GM12878 (cell line): Measurements from ENCODE around the gene IQSEC2. TPM values are rescaled to one million over a fixed set of nuclear protein-coding genes. Genes with fewer than 3 reads are reported as not detected.

Experiments used
- FOS ChIP-seq: IDR thresholded peaks from 3 replicates; pipeline ENCODE4 v1.6.1; 2011; ENCODE audit warnings: borderline replicate concordance; ENCODE audit not compliant: insufficient read length; ENCODE audit errors: extremely low read depth
- GATAD2B ChIP-seq: fragments of 450-650 bp; conservative IDR thresholded peaks from 2 replicates; pipeline ENCODE4 v1.6.1; 2017; ENCODE audit warnings: low read depth, mild to moderate bottlenecking, moderate library complexity
- MEF2B ChIP-seq: fragments of 450-650 bp; IDR thresholded peaks from 2 replicates; pipeline ENCODE4 v1.6.1; 2018; ENCODE audit warnings: mild to moderate bottlenecking, moderate library complexity; ENCODE audit not compliant: partially characterized antibody, poor library complexity, severe bottlenecking
- POU2F2 ChIP-seq: IDR thresholded peaks from 3 replicates; pipeline ENCODE4 v1.6.1; 2011; ENCODE audit warnings: low read depth, mild to moderate bottlenecking, low read length, borderline replicate concordance
- SMAD5 ChIP-seq: IDR thresholded peaks from 2 replicates; pipeline ENCODE4 v1.6.1; 2016; ENCODE audit warnings: antibody characterized with exemption, low read depth
- TCF12 ChIP-seq: IDR thresholded peaks from 2 replicates; pipeline ENCODE4 v1.6.1; 2011; ENCODE audit warnings: low read depth, mild to moderate bottlenecking, low read length
- TCF3 ChIP-seq: IDR thresholded peaks from 2 replicates; pipeline ENCODE4 v1.6.1; 2012; ENCODE audit warnings: low read depth, mild to moderate bottlenecking, low read length, borderline replicate concordance; ENCODE audit not compliant: insufficient read depth
- polyA plus RNA-seq, 11 experiments: library from polyadenylated mRNA; depleted of rRNA in 4 of 11; unstranded in 6 of 11; stranded (reverse) in 5 of 11; fragments of >200 nt; fragmentation: Nextera tagmentation in 4 of 11; fragmentation: Illumina TruSeq in 1 of 11; extraction: Ambion mirVana in 4 of 11; extraction: Trizol in 1 of 11; gene quantifications; 1 replicate in 1 of 11; 2 replicates in 10 of 11; pipeline versions ENCODE4 v1.2.1 to v1.2.3, GENCODE V29; 2011 to 2016; ENCODE audit warnings: inconsistent platforms in 2 of 11, missing spikeins in 2 of 11, low read depth in 1 of 11
- total RNA-seq, 4 experiments: library from RNA; depleted of rRNA in 3 of 4; stranded (reverse); fragments of >200 nt in 3 of 4; fragmentation: Illumina TruSeq in 1 of 4; extraction: Trizol in 1 of 4; gene quantifications; 2 replicates each; pipeline versions ENCODE4 v1.2.1 to v1.2.3, GENCODE V29; 2013 to 2021
- TF ChIP-seq, protein P1 (sequence below): fragments of 450-650 bp; IDR thresholded peaks from 2 replicates; pipeline ENCODE4 v1.6.1; 2016; ENCODE audit warnings: mild to moderate bottlenecking, moderate library complexity, borderline replicate concordance
- TF ChIP-seq, protein P2 (sequence below): fragments of 450-650 bp; IDR thresholded peaks from 2 replicates; pipeline ENCODE4 v1.6.1; 2017; ENCODE audit warnings: mild to moderate bottlenecking, moderate library complexity
- TF ChIP-seq, protein P3 (sequence below): IDR thresholded peaks from 2 replicates; pipeline ENCODE4 v1.6.1; 2011; ENCODE audit warnings: low read depth, mild to moderate bottlenecking, low read length, moderate library complexity, borderline replicate concordance; ENCODE audit errors: extremely low read depth

Gene IQSEC2
- total and polyA plus RNA-seq, 10 of the 15 experiments (the other 5 are each of a cell fraction or from before 2014, with no cell fraction given): 0.01 to 0.23 (median 0.04) TPM; not detected in 3

DNA sequence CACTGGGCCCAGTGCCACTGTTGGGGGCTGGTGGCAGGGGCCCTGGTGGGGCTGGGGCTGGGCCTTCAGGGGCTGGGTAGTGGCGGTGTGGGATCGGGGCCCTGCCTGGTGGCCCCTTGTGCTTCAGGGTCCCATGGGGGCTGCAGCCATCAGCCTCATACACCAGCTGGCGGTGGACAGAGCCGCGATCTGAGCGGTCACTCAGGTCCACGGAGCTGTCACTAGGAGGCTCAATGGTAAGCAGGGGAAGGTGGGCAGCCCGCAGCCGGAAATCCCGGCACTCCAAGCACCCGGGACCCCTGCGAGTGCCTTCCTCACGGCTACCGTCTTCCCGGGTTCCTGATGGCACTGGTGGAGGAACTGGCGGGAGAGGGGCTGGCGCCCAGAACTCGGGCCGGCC lies 30.8 kb downstream of the IQSEC2 start (continued):
- TF ChIP-seq, protein P1, sequence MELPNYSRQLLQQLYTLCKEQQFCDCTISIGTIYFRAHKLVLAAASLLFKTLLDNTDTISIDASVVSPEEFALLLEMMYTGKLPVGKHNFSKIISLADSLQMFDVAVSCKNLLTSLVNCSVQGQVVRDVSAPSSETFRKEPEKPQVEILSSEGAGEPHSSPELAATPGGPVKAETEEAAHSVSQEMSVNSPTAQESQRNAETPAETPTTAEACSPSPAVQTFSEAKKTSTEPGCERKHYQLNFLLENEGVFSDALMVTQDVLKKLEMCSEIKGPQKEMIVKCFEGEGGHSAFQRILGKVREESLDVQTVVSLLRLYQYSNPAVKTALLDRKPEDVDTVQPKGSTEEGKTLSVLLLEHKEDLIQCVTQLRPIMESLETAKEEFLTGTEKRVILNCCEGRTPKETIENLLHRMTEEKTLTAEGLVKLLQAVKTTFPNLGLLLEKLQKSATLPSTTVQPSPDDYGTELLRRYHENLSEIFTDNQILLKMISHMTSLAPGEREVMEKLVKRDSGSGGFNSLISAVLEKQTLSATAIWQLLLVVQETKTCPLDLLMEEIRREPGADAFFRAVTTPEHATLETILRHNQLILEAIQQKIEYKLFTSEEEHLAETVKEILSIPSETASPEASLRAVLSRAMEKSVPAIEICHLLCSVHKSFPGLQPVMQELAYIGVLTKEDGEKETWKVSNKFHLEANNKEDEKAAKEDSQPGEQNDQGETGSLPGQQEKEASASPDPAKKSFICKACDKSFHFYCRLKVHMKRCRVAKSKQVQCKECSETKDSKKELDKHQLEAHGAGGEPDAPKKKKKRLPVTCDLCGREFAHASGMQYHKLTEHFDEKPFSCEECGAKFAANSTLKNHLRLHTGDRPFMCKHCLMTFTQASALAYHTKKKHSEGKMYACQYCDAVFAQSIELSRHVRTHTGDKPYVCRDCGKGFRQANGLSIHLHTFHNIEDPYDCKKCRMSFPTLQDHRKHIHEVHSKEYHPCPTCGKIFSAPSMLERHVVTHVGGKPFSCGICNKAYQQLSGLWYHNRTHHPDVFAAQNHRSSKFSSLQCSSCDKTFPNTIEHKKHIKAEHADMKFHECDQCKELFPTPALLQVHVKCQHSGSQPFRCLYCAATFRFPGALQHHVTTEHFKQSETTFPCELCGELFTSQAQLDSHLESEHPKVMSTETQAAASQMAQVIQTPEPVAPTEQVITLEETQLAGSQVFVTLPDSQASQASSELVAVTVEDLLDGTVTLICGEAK: no peak
- TF ChIP-seq FOS (no peak), POU2F2 (no peak), SMAD5 (no peak), TCF3 (no peak), TCF12 (no peak), GATAD2B (no peak), MEF2B (no peak)
- TF ChIP-seq, protein P2, sequence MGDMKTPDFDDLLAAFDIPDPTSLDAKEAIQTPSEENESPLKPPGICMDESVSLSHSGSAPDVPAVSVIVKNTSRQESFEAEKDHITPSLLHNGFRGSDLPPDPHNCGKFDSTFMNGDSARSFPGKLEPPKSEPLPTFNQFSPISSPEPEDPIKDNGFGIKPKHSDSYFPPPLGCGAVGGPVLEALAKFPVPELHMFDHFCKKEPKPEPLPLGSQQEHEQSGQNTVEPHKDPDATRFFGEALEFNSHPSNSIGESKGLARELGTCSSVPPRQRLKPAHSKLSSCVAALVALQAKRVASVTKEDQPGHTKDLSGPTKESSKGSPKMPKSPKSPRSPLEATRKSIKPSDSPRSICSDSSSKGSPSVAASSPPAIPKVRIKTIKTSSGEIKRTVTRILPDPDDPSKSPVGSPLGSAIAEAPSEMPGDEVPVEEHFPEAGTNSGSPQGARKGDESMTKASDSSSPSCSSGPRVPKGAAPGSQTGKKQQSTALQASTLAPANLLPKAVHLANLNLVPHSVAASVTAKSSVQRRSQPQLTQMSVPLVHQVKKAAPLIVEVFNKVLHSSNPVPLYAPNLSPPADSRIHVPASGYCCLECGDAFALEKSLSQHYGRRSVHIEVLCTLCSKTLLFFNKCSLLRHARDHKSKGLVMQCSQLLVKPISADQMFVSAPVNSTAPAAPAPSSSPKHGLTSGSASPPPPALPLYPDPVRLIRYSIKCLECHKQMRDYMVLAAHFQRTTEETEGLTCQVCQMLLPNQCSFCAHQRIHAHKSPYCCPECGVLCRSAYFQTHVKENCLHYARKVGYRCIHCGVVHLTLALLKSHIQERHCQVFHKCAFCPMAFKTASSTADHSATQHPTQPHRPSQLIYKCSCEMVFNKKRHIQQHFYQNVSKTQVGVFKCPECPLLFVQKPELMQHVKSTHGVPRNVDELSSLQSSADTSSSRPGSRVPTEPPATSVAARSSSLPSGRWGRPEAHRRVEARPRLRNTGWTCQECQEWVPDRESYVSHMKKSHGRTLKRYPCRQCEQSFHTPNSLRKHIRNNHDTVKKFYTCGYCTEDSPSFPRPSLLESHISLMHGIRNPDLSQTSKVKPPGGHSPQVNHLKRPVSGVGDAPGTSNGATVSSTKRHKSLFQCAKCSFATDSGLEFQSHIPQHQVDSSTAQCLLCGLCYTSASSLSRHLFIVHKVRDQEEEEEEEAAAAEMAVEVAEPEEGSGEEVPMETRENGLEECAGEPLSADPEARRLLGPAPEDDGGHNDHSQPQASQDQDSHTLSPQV: no peak
- TF ChIP-seq, protein P3, sequence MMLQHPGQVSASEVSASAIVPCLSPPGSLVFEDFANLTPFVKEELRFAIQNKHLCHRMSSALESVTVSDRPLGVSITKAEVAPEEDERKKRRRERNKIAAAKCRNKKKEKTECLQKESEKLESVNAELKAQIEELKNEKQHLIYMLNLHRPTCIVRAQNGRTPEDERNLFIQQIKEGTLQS: no peak
